Stimulated activated naive CD8-positive, alpha-beta T cell treated with anti-CD3 and anti-CD28 coated beads, Interleukin-15, Interleukin-2, amounts not matched to agents 100 U/mL and 50 U/mL, for 24 hours (primary cell): Measurements from ENCODE around the gene VAV2.

Experiments
- ATAC-seq: fragments of 150-1000 bp; cut with Tn5 transposase; one replicate; pipeline ENCODE4 v1.10.0; 2021
- DNase-seq: peaks from one replicate; pipeline ENCODE4 v3.0.0; 2021

The VAV2 gene

GRCh38 chr9:133835262-133835901, 156.7 kb downstream of the VAV2 start:
- ATAC-seq, result no peak
- no peak for DNase-seq

GRCh38 chr9:133834080-133834976, 157.8 kb downstream of the VAV2 start:
- DNase-seq, result no peak

GRCh38 chr9:133833388-133834025, 158.6 kb downstream of the VAV2 start:
- no peak for ATAC-seq
- DNase-seq, result no peak

More at GRCh38 chr9:133834080-133834976, 157.8 kb downstream of the VAV2 start:
- ATAC-seq, result no peak

- ATAC-seq, result no peak
Measured at GRCh38 chr9:133832877-133833276, 159.2 kb downstream of the VAV2 start.

GRCh38 chr9:133830711-133831110, 161.4 kb downstream of the VAV2 start:
- DNase-seq (no peak), ATAC-seq (no peak)

More at GRCh38 chr9:133832877-133833276, 159.2 kb downstream of the VAV2 start:
- DNase-seq, result no peak

GRCh38 chr9:133830310-133830709, 161.8 kb downstream of the VAV2 start:
- no peak for DNase-seq
- ATAC-seq, result peak; percentile 38

- DNase-seq (no peak), ATAC-seq (no peak)
Measured at GRCh38 chr9:133828338-133828997, 163.7 kb downstream of the VAV2 start.

GRCh38 chr9:133826289-133827085, 165.6 kb downstream of the VAV2 start:
- ATAC-seq (no peak), DNase-seq (no peak)

- ATAC-seq, result no peak
- DNase-seq, result no peak
Measured at GRCh38 chr9:133825555-133826218, 166.4 kb downstream of the VAV2 start.

GRCh38 chr9:133824802-133825186, 167.3 kb downstream of the VAV2 start:
- DNase-seq (no peak), ATAC-seq (no peak)

- ATAC-seq (no peak), DNase-seq (no peak)
Measured at GRCh38 chr9:133824106-133824801, 167.9 kb downstream of the VAV2 start.

- no peak for DNase-seq
- no peak for ATAC-seq
Measured at GRCh38 chr9:133823189-133824105, 168.7 kb downstream of the VAV2 start.

GRCh38 chr9:133822430-133823065, 169.6 kb downstream of the VAV2 start:
- DNase-seq (no peak), ATAC-seq (no peak)

GRCh38 chr9:133821601-133822429, 170.3 kb downstream of the VAV2 start:
- DNase-seq (no peak), ATAC-seq (no peak)

- ATAC-seq, result no peak
Measured at GRCh38 chr9:133819923-133820322, 172.2 kb downstream of the VAV2 start.

GRCh38 chr9:133818444-133818843, 173.7 kb downstream of the VAV2 start:
- ATAC-seq, result no peak
- no peak for DNase-seq

More at GRCh38 chr9:133819923-133820322, 172.2 kb downstream of the VAV2 start:
- DNase-seq, result no peak

GRCh38 chr9:133815781-133816180, 176.3 kb downstream of the VAV2 start:
- DNase-seq (no peak), ATAC-seq (no peak)
